K562 (cell line): ENCODE results near the gene FOXJ3. TPM values are rescaled to one million over a fixed set of nuclear protein-coding genes. Genes with fewer than 3 reads are reported as not detected.

ENCODE experiments used
- ATAC-seq: fragments of 200-7000 bp; cut with Tn5 transposase; 3 replicates; pipeline ENCODE4 v1.9.1; 2020; ENCODE audit warnings: moderate library complexity
- BruUV-seq: library from RNA; stranded (reverse); fragments of 400-500 nt; replicated peaks from 2 replicates; lab custom pipeline; 2021; lab: Mats Ljungman, UMichigan
- CTCF ChIA-PET: fragments of 300-600 bp; formaldehyde crosslinking; extraction: SDS; loops from one replicate; lab custom pipeline; 2021; ENCODE audit warnings: low intra/inter-chr PET ratio; lab: Yijun Ruan, JAX
- POLR2A ChIA-PET: fragments of 300-600, 350-650 bp; sonication (Branson Sonifier 250); formaldehyde crosslinking; extraction: SDS; loops from one replicate; lab custom pipeline; 2021; ENCODE audit warnings: antibody characterized with exemption, inconsistent platforms; lab: Yijun Ruan, JAX
- DNase-seq, 4 experiments: peaks; one replicate each; pipeline versions ENCODE4 v3.0.0 to v3.0.0-alpha.2; 2011 to 2018; ENCODE audit warnings: low spot score in 3 of 4, mixed read lengths in 3 of 4; ENCODE audit errors: extremely low read depth in 1 of 4
- FAIRE-seq: peaks from 2 replicates; lab custom pipeline; 2011; peaks lifted over from hg19 to GRCh38; lab: Jason Lieb, UNC
- H2AFZ ChIP-seq: 2 replicates; pipeline ENCODE4 v1.6.0; 2011; ENCODE audit warnings: low read depth, low read length, control low read depth, inconsistent platforms
- H3K27ac ChIP-seq: fragments of 200-600 bp; 3 replicates; pipeline ENCODE4 v1.8.0; 2011; ENCODE audit warnings: low read depth, mild to moderate bottlenecking, control low read depth, inconsistent platforms, low read length, moderate library complexity, mixed read lengths; ENCODE audit errors: extremely low read depth
- H3K27me3 ChIP-seq, 2 experiments: fragments of 300-600 bp in 1 of 2; 2 replicates in 1 of 2; 3 replicates in 1 of 2; pipeline versions ENCODE4 v1.6.0 to v1.8.0; 2011; ENCODE audit warnings: inconsistent platforms in 2 of 2, low read length in 2 of 2, mild to moderate bottlenecking in 1 of 2, mixed read lengths in 1 of 2, moderate library complexity in 1 of 2; ENCODE audit not compliant: control insufficient read depth in 2 of 2, insufficient read depth in 2 of 2
- H3K36me3 ChIP-seq: fragments of 300-600 bp; 3 replicates; pipeline ENCODE4 v1.8.0; 2011; ENCODE audit warnings: mild to moderate bottlenecking, low read length, inconsistent platforms; ENCODE audit not compliant: control insufficient read depth, insufficient read depth
- H3K4me1 ChIP-seq, 2 experiments: fragments of 200-600 bp in 1 of 2; replicated peaks in 1 of 2; 2 replicates in 1 of 2; 3 replicates in 1 of 2; pipeline versions ENCODE4 v1.5.1 to v1.8.0; 2011; ENCODE audit warnings: inconsistent platforms in 2 of 2, low read length in 2 of 2, mild to moderate bottlenecking in 1 of 2, mixed read lengths in 1 of 2, moderate library complexity in 1 of 2; ENCODE audit not compliant: control insufficient read depth in 2 of 2, insufficient read depth in 2 of 2
- H3K4me2 ChIP-seq: 2 replicates; pipeline ENCODE4 v1.6.1; 2011; ENCODE audit warnings: low read length, control low read depth, inconsistent platforms, mixed read lengths; ENCODE audit not compliant: insufficient read depth
- H3K4me3 ChIP-seq: fragments of 200-600 bp; sonication (generic), shearing (Covaris generic); 2 replicates; pipeline ENCODE4 v1.5.1; 2016; ENCODE audit warnings: control low read depth, inconsistent platforms
- H3K79me2 ChIP-seq: fragments of 200-600 bp; 3 replicates; pipeline ENCODE4 v1.8.0; 2011; ENCODE audit warnings: low read length, inconsistent platforms; ENCODE audit not compliant: control insufficient read depth, insufficient read depth
- H3K9ac ChIP-seq, 2 experiments: 2 replicates each; pipeline versions ENCODE4 v1.6.0 to v1.6.1; 2011; ENCODE audit warnings: low read depth in 2 of 2, low read length in 2 of 2, control low read depth in 1 of 2, inconsistent platforms in 1 of 2, mild to moderate bottlenecking in 1 of 2, mixed read lengths in 1 of 2; ENCODE audit not compliant: insufficient read depth in 1 of 2
- H3K9me1 ChIP-seq: one replicate; pipeline ENCODE4 v1.6.0; 2011; ENCODE audit warnings: inconsistent platforms, mild to moderate bottlenecking, low read length, moderate library complexity; ENCODE audit not compliant: control insufficient read depth, insufficient read depth
- H3K9me3 ChIP-seq: replicated peaks from 2 replicates; pipeline ENCODE4 v1.5.1; 2011; ENCODE audit warnings: low read depth, low read length, inconsistent platforms; ENCODE audit not compliant: control insufficient read depth, insufficient read depth
- H4K20me1 ChIP-seq: replicated peaks from 2 replicates; pipeline ENCODE4 v1.6.1; 2011; ENCODE audit warnings: low read length, inconsistent platforms, mixed read lengths; ENCODE audit not compliant: control insufficient read depth, insufficient read depth
- CREB1 ChIP-seq, 2 experiments: sonication (generic) in 1 of 2; formaldehyde crosslinking in 1 of 2; IDR thresholded peaks; 2 replicates each; pipeline versions ENCODE4 v1.6.1 to v1.8.0; 2012 to 2022; ENCODE audit warnings: inconsistent platforms in 1 of 2, mild to moderate bottlenecking in 1 of 2, missing genetic modification reagents in 1 of 2, moderate library complexity in 1 of 2
- CTBP1 ChIP-seq: fragments of 450-650 bp; IDR thresholded peaks from 2 replicates; pipeline ENCODE4 v1.6.1; 2016; ENCODE audit warnings: borderline replicate concordance
- GTF2F1 ChIP-seq: IDR thresholded peaks from 2 replicates; pipeline ENCODE4 v1.6.1; 2011; ENCODE audit warnings: low read depth, low read length, improper control_type of control experiment
- LCOR ChIP-seq: sonication (generic); formaldehyde crosslinking; IDR thresholded peaks from 2 replicates; pipeline ENCODE4 v1.8.0; 2022; ENCODE audit warnings: mild to moderate bottlenecking, missing genetic modification reagents
- ZNF57 ChIP-seq: fragments of 450-650 bp; formaldehyde crosslinking; IDR thresholded peaks from 2 replicates; pipeline ENCODE4 v1.4.0; 2020; ENCODE audit warnings: mild to moderate bottlenecking, moderate library complexity
- WGBS: fragments of 100-300 bp; shearing (Covaris generic); methylation state at CpG from one replicate; pipeline ENCODE4 v1.1.6; 2016; ENCODE audit warnings: low coverage, mixed read lengths; ENCODE audit not compliant: insufficient coverage; ENCODE audit errors: missing lambda C conversion rate; 5-methylcytosine and 5-hydroxymethylcytosine counted together
- in situ Hi-C: fragments of 300-500 bp; cut with MboI; formaldehyde crosslinking; loops from 4 replicates; pipeline ENCODE4 v1.15.0; 2018; ENCODE audit warnings: inconsistent platforms, mixed read lengths
- intact Hi-C: fragments of 100-400 bp; cut with micrococcal nuclease; formaldehyde crosslinking; loops from 2 replicates; pipeline ENCODE4 v1.14.2; 2022
- polyA plus RNA-seq, 8 experiments: library from polyadenylated mRNA; depleted of rRNA in 4 of 8; stranded (reverse) in 5 of 8; unstranded in 3 of 8; fragments of >200 nt; fragmentation: Nextera tagmentation in 2 of 8; fragmentation: Illumina TruSeq in 1 of 8; extraction: Ambion mirVana in 2 of 8; extraction: Trizol in 1 of 8; gene quantifications; 2 replicates each; pipeline versions ENCODE4 v1.2.1 to v1.2.3, GENCODE V29; 2011 to 2014; ENCODE audit warnings: inconsistent platforms in 1 of 8, missing spikeins in 1 of 8
- total RNA-seq, 7 experiments: library from RNA; depleted of rRNA in 6 of 7; stranded (reverse); fragments of >200 nt in 6 of 7; fragmentation: Illumina TruSeq in 2 of 7; extraction: Trizol in 2 of 7; gene quantifications; 2 replicates each; pipeline versions ENCODE4 v1.2.1 to v1.2.3, GENCODE V29; 2011 to 2021; ENCODE audit warnings: low replicate concordance in 1 of 7
- TF ChIP-seq, protein P1 (sequence below), 3 experiments: IDR thresholded peaks in 2 of 3; conservative IDR thresholded peaks in 1 of 3; 2 replicates each; pipeline ENCODE4 v1.5.1; 2011 to 2012; ENCODE audit warnings: low read length in 3 of 3, mild to moderate bottlenecking in 3 of 3, control low read depth in 2 of 3, improper control_type of control experiment in 1 of 3, inconsistent platforms in 1 of 3, low read depth in 1 of 3, mixed read lengths in 1 of 3, moderate library complexity in 1 of 3; ENCODE audit not compliant: insufficient read depth in 2 of 3
- TF ChIP-seq, protein P2 (sequence below): fragments of 250-450 bp; sonication (Bioruptor Pico); IDR thresholded peaks from 2 replicates; pipeline ENCODE4 v1.5.0; 2021; ENCODE audit warnings: mild to moderate bottlenecking, moderate library complexity

The FOXJ3 gene
- total and polyA plus RNA-seq, 9 of the 15 experiments (the other 6 are each of a cell fraction or from before 2014, with no cell fraction given) = 8.7 to 35.3 (median 23.4) TPM

DNA sequence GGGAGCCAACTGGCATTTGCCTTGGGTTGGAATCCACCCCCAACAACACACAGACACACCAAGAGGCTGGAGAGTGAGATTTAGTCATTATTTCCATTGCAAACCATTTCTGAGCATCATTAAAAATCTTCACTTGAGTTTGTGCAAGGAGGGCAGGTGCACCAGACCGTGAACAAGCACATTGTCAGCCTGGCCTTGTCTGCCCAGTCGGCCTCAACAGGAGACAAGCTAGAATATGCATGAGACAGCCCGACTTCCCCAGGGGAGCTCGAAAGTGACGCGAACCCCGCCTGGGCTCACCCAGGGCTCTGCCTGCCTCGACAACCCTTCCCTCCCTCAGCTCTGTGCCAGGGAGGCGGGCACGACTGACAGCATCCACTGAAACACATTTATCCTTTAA lies 197.3 kb downstream of the FOXJ3 start:
- H3K36me3 ChIP-seq = no peaks in the 10 kb centered on the region
- peaks cover 27 to 46% of the 10 kb centered on the region in 2 experiments for H3K27me3 ChIP-seq
- H3K27ac ChIP-seq = no peak overlapping the region
- TF ChIP-seq, protein P1, sequence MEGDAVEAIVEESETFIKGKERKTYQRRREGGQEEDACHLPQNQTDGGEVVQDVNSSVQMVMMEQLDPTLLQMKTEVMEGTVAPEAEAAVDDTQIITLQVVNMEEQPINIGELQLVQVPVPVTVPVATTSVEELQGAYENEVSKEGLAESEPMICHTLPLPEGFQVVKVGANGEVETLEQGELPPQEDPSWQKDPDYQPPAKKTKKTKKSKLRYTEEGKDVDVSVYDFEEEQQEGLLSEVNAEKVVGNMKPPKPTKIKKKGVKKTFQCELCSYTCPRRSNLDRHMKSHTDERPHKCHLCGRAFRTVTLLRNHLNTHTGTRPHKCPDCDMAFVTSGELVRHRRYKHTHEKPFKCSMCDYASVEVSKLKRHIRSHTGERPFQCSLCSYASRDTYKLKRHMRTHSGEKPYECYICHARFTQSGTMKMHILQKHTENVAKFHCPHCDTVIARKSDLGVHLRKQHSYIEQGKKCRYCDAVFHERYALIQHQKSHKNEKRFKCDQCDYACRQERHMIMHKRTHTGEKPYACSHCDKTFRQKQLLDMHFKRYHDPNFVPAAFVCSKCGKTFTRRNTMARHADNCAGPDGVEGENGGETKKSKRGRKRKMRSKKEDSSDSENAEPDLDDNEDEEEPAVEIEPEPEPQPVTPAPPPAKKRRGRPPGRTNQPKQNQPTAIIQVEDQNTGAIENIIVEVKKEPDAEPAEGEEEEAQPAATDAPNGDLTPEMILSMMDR (IDR thresholded peaks at IDR 0.05 in 2 of 3, conservative IDR thresholded peaks at IDR 0.05 in 1 of 3; ENCODE audit: insufficient read depth in 2 of 3, low read depth in 1 of 3, low read length in 3 of 3) = no peak
- TF ChIP-seq CTBP1 (no peak), ZNF57 (CRISPR knock-in tag) (no peak), GTF2F1 (no peak), LCOR (no peak), CREB1 (IDR thresholded peaks at IDR 0.05) (no peak), CREB1 (CRISPR knock-in tag; IDR thresholded peaks at IDR 0.05) (no peak)
- TF ChIP-seq, protein P2, sequence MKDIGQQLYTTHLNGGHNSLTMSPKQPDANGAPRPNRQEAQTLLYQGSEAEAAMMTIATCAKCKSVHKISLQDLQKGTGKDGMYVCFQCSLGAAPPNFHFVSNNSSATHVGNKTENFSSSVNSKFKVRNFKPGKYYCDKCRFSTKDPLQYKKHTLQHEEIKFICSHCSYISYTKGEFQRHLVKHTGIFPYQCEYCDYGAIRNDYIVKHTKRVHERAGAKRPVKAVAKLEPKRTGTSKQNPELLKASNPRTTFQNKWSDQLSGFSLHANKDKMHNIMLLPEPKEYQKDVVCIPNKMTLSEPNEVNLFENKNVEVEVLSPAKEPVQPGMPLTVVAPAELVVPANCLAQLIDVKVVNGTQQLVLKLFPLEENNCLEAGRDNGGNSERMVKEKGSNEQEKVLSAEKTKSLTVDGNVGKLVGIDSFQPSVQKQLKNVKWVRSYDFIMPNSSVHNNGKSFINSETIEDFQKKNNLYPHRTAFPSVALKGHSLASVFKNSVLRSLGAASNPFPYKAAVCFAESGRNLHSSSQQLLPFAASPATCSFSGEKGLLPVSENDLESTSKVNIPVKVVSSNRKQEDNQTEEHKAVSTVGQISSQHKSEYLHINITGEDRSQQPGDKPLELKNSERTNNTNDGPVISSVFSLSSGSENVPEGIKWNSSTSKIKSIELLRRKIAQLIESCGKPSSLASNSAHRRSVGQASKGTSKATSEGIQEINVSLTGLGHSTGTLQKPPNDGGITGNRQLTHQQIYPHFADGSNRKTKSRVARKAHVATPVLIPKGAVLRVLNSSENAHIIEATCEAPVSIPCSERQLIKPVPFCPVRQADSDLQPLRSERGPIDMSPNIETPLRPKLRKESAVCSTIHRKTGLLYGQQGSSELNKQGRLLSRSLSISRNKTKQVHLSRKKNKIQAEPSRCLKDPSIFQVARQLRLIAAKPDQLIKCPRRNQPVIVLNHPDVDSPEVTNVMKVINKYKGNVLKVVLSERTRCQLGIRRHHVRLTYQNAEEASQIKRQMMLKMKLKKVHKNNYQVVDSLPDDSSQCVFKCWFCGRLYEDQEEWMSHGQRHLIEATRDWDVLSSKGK (CRISPR knock-in tag) = no peak
- no TSS peak for BruUV-seq
- H3K4me2 ChIP-seq = no peak overlapping the region
- no peaks in the 10 kb centered on the region for H3K9me1 ChIP-seq
- intact Hi-C loops (loop anchor here (10.0 kb wide), 1 partner anchor 323 kb away; no protein-coding TSS in a partner anchor), in situ Hi-C loops (loop anchor here (25.0 kb wide), 1 partner anchor 325 kb away; no protein-coding TSS in a partner anchor)
- no peaks in the 10 kb centered on the region for H3K9me3 ChIP-seq
- DNase-seq (no peak), ATAC-seq (no peak), FAIRE-seq (no peak)
- ChIA-PET CTCF (no interaction called here), POLR2A (interaction anchor here (0.6 to 0.7 kb wide), 2 partner anchors 20 to 549 kb away, joined by 3 to 4 read pairs; no protein-coding TSS in a partner anchor)
- no peaks in the 10 kb centered on the region for H3K79me2 ChIP-seq
- H4K20me1 ChIP-seq = peaks cover 6% of the 10 kb centered on the region
- WGBS = 0% methylated on average over 10 of the region's 10 CpGs
- no peak overlapping the region for H2AFZ ChIP-seq
- no peak overlapping the region for H3K4me3 ChIP-seq
- H3K4me1 ChIP-seq = no peaks in the 10 kb centered on the region
- no peak overlapping the region for H3K9ac ChIP-seq
